H9 (cell line): Measurements from ENCODE around the gene TSSK6. TPM values are rescaled to one million over a fixed set of nuclear protein-coding genes. Genes with fewer than 3 reads are reported as not detected.

ENCODE experiments used
- DNase-seq: peaks from one replicate; pipeline ENCODE4 v3.0.0-alpha.2; 2017
- H2AFZ ChIP-seq: one replicate; pipeline ENCODE4 v1.6.1; 2013; ENCODE audit warnings: mild to moderate bottlenecking, low read length, control low read depth, moderate library complexity
- H2AK5ac ChIP-seq: 2 replicates; pipeline ENCODE4 v1.6.1; 2013; ENCODE audit warnings: low read length, control low read depth, mixed read lengths; ENCODE audit not compliant: insufficient read length
- H2BK120ac ChIP-seq: one replicate; pipeline ENCODE4 v1.6.1; 2013; ENCODE audit warnings: low read depth, mild to moderate bottlenecking, low read length, control low read depth, inconsistent platforms; ENCODE audit not compliant: poor library complexity, severe bottlenecking
- H2BK12ac ChIP-seq: 2 replicates; pipeline ENCODE4 v1.6.1; 2013; ENCODE audit warnings: low read length, control low read depth, mixed read lengths, low read depth; ENCODE audit not compliant: insufficient read length
- H2BK15ac ChIP-seq: 2 replicates; pipeline ENCODE4 v1.6.1; 2013; ENCODE audit warnings: low read depth, low read length, control low read depth
- H2BK20ac ChIP-seq: one replicate; pipeline ENCODE4 v1.6.1; 2013; ENCODE audit warnings: low read depth, mild to moderate bottlenecking, low read length, control low read depth, inconsistent platforms; ENCODE audit not compliant: poor library complexity, severe bottlenecking
- H2BK5ac ChIP-seq: 2 replicates; pipeline ENCODE4 v1.6.1; 2013; ENCODE audit warnings: low read length, control low read depth, mixed read lengths; ENCODE audit not compliant: insufficient read length
- H3K14ac ChIP-seq: 2 replicates; pipeline ENCODE4 v1.6.1; 2013; ENCODE audit warnings: low read length, control low read depth; ENCODE audit not compliant: insufficient read depth
- H3K18ac ChIP-seq: 2 replicates; pipeline ENCODE4 v1.6.1; 2013; ENCODE audit warnings: low read depth, mild to moderate bottlenecking, mixed read lengths, low read length, control low read depth; ENCODE audit not compliant: insufficient read length
- H3K23ac ChIP-seq: 2 replicates; pipeline ENCODE4 v1.6.1; 2013; ENCODE audit warnings: low read length, control low read depth, mixed read lengths, low read depth; ENCODE audit not compliant: insufficient read length
- H3K23me2 ChIP-seq: 2 replicates; pipeline ENCODE4 v1.6.1; 2013; ENCODE audit warnings: low read depth, mild to moderate bottlenecking, mixed read lengths, low read length, control low read depth; ENCODE audit not compliant: insufficient read length, poor library complexity, severe bottlenecking
- H3K27ac ChIP-seq: 2 replicates; pipeline ENCODE4 v1.5.1; 2013; ENCODE audit warnings: low read length, control low read depth, mixed read lengths, low read depth; ENCODE audit not compliant: insufficient read length
- H3K27me3 ChIP-seq: 2 replicates; pipeline ENCODE4 v1.6.1; 2013; ENCODE audit warnings: low read length, control low read depth, inconsistent platforms; ENCODE audit not compliant: insufficient read depth
- H3K4ac ChIP-seq: 2 replicates; pipeline ENCODE4 v1.6.1; 2013; ENCODE audit warnings: low read depth, mild to moderate bottlenecking, control low read depth, inconsistent platforms, low read length, moderate library complexity
- H3K4me1 ChIP-seq: 2 replicates; pipeline ENCODE4 v1.6.1; 2013; ENCODE audit warnings: low read length, control low read depth, inconsistent platforms; ENCODE audit not compliant: insufficient read depth
- H3K4me2 ChIP-seq: 2 replicates; pipeline ENCODE4 v1.6.1; 2013; ENCODE audit warnings: low read length, control low read depth, mixed read lengths; ENCODE audit not compliant: insufficient read length, insufficient read depth
- H3K56ac ChIP-seq: 2 replicates; pipeline ENCODE4 v1.6.1; 2013; ENCODE audit warnings: low read depth, mild to moderate bottlenecking, mixed read lengths, low read length, control low read depth; ENCODE audit not compliant: insufficient read length
- H3K79me1 ChIP-seq: 2 replicates; pipeline ENCODE4 v1.6.1; 2013; ENCODE audit warnings: low read depth, mild to moderate bottlenecking, moderate library complexity, low read length, control low read depth, inconsistent platforms; ENCODE audit not compliant: insufficient read depth, poor library complexity, severe bottlenecking
- H3K79me2 ChIP-seq: 2 replicates; pipeline ENCODE4 v1.6.1; 2013; ENCODE audit warnings: low read length, control low read depth, inconsistent platforms; ENCODE audit not compliant: insufficient read depth
- H3K9ac ChIP-seq: 2 replicates; pipeline ENCODE4 v1.6.1; 2013; ENCODE audit warnings: low read length, control low read depth, mixed read lengths; ENCODE audit not compliant: insufficient read length; ENCODE audit errors: extremely low read depth
- H3K9me3 ChIP-seq: one replicate; pipeline ENCODE4 v1.6.1; 2013; ENCODE audit warnings: low read depth, low read length, inconsistent platforms; ENCODE audit not compliant: control insufficient read depth
- H3T11ph ChIP-seq: one replicate; pipeline ENCODE4 v1.6.1; 2013; ENCODE audit warnings: mild to moderate bottlenecking, low read length, control low read depth, inconsistent platforms
- H4K20me1 ChIP-seq: one replicate; pipeline ENCODE4 v1.6.1; 2013; ENCODE audit not compliant: control insufficient read depth, insufficient read length, insufficient read depth
- H4K5ac ChIP-seq: 2 replicates; pipeline ENCODE4 v1.6.1; 2013; ENCODE audit warnings: low read depth, mild to moderate bottlenecking, mixed read lengths, low read length, control low read depth; ENCODE audit not compliant: insufficient read length
- H4K8ac ChIP-seq: replicated peaks from 2 replicates; pipeline ENCODE4 v1.6.1; 2013; ENCODE audit warnings: low read length, control low read depth, mixed read lengths, low read depth; ENCODE audit not compliant: insufficient read length
- H4K91ac ChIP-seq: 2 replicates; pipeline ENCODE4 v1.6.1; 2013; ENCODE audit warnings: low read depth, mild to moderate bottlenecking, moderate library complexity, mixed read lengths, low read length, control low read depth; ENCODE audit not compliant: insufficient read length
- H3K27ac Mint-ChIP-seq, 3 experiments: 2 replicates in 2 of 3; 3 replicates in 1 of 3; pipeline ENCODE4 v1.8.0; 2020 to 2021; ENCODE audit warnings: mixed read lengths in 3 of 3, mild to moderate bottlenecking in 1 of 3, moderate library complexity in 1 of 3
- H3K27me3 Mint-ChIP-seq: 2 replicates; pipeline ENCODE4 v1.8.0; 2021; ENCODE audit warnings: low read depth, mild to moderate bottlenecking, moderate library complexity, mixed read lengths
- H3K36me3 Mint-ChIP-seq, 3 experiments: 2 replicates in 2 of 3; 3 replicates in 1 of 3; pipeline ENCODE4 v1.8.0; 2020 to 2021; ENCODE audit warnings: low read depth in 3 of 3, mixed read lengths in 3 of 3; ENCODE audit not compliant: insufficient read depth in 1 of 3
- H3K4me1 Mint-ChIP-seq, 2 experiments: 2 replicates each; pipeline ENCODE4 v1.8.0; 2020; ENCODE audit warnings: mixed read lengths in 2 of 2
- H3K4me3 Mint-ChIP-seq, 2 experiments: 2 replicates in 1 of 2; 3 replicates in 1 of 2; pipeline ENCODE4 v1.8.0; 2020 to 2021; ENCODE audit warnings: mild to moderate bottlenecking in 2 of 2, mixed read lengths in 2 of 2, moderate library complexity in 1 of 2
- H3K9me3 Mint-ChIP-seq, 2 experiments: 2 replicates in 1 of 2; 3 replicates in 1 of 2; pipeline ENCODE4 v1.8.0; 2020; ENCODE audit warnings: mild to moderate bottlenecking in 2 of 2, mixed read lengths in 2 of 2, moderate library complexity in 1 of 2
- WGBS: extraction: QIAGEN DNeasy Blood & Tissue Kit; methylation state at CpG from one replicate; pipeline ENCODE4 v1.1.7; 2013; ENCODE audit warnings: missing lambda C conversion rate, low lambda C conversion rate, mixed read lengths; ENCODE audit not compliant: insufficient read length; ENCODE audit errors: extremely low coverage; 5-methylcytosine and 5-hydroxymethylcytosine counted together
- total RNA-seq: library from RNA; stranded (reverse); gene quantifications from 2 replicates; pipeline ENCODE4 v1.2.1, GENCODE V29; 2021
- TF ChIP-seq, protein P1 (sequence below): fragments of 200-600 bp; sonication (generic); conservative IDR thresholded peaks from 3 replicates; pipeline ENCODE4 v1.8.0; 2021; ENCODE audit warnings: antibody characterized with exemption, mild to moderate bottlenecking

Gene TSSK6
- total RNA-seq, 1 experiment from 2014 or later = 2.6 TPM

DNA sequence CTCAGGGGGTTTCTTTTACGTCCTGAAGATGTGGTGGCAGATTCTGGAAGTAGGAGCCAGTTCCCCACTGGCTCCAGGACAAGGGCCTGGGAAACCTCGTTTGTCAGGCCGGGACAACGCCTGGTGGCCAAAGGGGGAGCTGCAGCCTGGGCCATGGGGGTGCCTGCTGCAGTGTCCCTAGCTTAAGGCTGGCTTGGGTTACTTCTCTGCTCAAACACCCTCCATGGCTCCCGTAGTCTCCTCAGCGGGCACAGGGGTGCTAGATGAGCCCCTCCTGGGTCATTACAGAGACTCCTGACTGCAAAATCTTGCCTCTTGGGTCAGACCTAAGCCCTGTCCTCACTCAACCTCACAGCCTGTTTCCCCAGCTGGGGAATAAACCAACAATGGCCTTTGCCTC is 37.5 kb upstream of the TSSK6 start:
- H2BK5ac ChIP-seq = no peak overlapping the region
- H2BK20ac ChIP-seq = no peak overlapping the region
- no peak overlapping the region for H3K9ac ChIP-seq
- DNase-seq = peak; percentile 84
- Mint-ChIP-seq H3K36me3 (no peaks in the 10 kb centered on the region; a peak in 1 of 7 replicates), H3K4me1 (peaks cover 0 to 8% of the 10 kb centered on the region in 2 experiments; a peak in 2 of 4 replicates), H3K27me3 (peaks cover 7% of the 10 kb centered on the region), H3K4me3 (no peak overlapping the region), H3K9me3 (no peaks in the 10 kb centered on the region; a peak in 1 of 5 replicates), H3K27ac (no peak overlapping the region)
- H3K4me2 ChIP-seq = no peak overlapping the region
- H3K4ac ChIP-seq = no peak overlapping the region
- H3K23ac ChIP-seq = no peak overlapping the region
- H4K5ac ChIP-seq = no peak overlapping the region
- H2BK15ac ChIP-seq = no peak overlapping the region
- H3K79me1 ChIP-seq = no peaks in the 10 kb centered on the region
- H3K79me2 ChIP-seq = no peaks in the 10 kb centered on the region
- no CpG with 5 or more reads among the region's 6 CpGs for WGBS
- H2BK12ac ChIP-seq = no peak overlapping the region
- no peaks in the 10 kb centered on the region for H4K20me1 ChIP-seq
- H3T11ph ChIP-seq = no peak overlapping the region
- no peak overlapping the region for H4K8ac ChIP-seq
- no peak overlapping the region for H3K27ac ChIP-seq
- H3K4me1 ChIP-seq = no peaks in the 10 kb centered on the region
- H2AK5ac ChIP-seq = no peak overlapping the region
- TF ChIP-seq, protein P1, sequence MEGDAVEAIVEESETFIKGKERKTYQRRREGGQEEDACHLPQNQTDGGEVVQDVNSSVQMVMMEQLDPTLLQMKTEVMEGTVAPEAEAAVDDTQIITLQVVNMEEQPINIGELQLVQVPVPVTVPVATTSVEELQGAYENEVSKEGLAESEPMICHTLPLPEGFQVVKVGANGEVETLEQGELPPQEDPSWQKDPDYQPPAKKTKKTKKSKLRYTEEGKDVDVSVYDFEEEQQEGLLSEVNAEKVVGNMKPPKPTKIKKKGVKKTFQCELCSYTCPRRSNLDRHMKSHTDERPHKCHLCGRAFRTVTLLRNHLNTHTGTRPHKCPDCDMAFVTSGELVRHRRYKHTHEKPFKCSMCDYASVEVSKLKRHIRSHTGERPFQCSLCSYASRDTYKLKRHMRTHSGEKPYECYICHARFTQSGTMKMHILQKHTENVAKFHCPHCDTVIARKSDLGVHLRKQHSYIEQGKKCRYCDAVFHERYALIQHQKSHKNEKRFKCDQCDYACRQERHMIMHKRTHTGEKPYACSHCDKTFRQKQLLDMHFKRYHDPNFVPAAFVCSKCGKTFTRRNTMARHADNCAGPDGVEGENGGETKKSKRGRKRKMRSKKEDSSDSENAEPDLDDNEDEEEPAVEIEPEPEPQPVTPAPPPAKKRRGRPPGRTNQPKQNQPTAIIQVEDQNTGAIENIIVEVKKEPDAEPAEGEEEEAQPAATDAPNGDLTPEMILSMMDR = peak; percentile 74
- no peaks in the 10 kb centered on the region for H3K9me3 ChIP-seq
- H3K14ac ChIP-seq = no peak overlapping the region
- H2AFZ ChIP-seq = no peak overlapping the region
- H3K56ac ChIP-seq = no peak overlapping the region
- no peak overlapping the region for H4K91ac ChIP-seq
- H3K27me3 ChIP-seq = no peaks in the 10 kb centered on the region
- H2BK120ac ChIP-seq = no peak overlapping the region
- H3K23me2 ChIP-seq = no peaks in the 10 kb centered on the region
- H3K18ac ChIP-seq = no peak overlapping the region
